ENCODE measurements around the gene EPN1.

EPN1 gene

DNA sequence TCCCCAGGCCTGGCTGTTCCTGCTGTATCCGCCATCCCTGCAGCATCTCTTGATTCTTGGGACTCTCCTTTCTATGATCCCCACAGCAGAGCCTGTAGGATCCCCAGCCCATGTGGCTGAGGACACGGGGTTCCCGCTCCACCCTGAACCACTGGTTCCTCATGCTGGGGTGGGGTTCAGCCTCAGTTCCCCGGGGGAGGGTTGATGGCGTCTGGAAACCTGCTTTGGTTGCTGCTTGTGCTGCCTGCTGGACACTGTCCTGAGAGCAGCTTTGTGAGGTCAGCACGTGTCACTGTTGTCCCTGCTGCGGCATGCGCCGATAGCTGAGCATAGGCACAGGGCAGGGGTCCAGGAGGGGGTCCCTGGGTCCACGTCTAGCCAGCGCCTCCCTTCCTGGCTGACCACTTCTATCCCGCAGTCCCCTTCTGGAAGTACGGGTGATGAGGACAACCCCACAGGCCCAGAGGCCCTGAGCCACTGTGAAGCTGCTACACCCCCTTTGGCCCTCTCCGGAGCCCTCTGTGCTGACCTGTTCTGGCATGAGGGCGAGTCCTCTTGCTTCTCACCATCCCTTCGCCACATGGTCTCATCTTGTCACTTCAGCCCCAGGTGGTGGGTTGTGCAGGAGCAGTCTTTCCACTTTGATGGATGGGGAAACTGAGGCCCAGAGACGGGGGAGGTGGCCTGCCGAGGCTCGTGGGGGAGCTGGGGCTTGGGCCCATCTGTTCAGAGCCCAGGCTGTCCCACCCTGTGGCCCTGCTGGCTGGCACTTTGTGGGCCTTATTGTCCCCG, 5.5 kb downstream of the EPN1 start:
- no peak for FAIRE-seq

DNA sequence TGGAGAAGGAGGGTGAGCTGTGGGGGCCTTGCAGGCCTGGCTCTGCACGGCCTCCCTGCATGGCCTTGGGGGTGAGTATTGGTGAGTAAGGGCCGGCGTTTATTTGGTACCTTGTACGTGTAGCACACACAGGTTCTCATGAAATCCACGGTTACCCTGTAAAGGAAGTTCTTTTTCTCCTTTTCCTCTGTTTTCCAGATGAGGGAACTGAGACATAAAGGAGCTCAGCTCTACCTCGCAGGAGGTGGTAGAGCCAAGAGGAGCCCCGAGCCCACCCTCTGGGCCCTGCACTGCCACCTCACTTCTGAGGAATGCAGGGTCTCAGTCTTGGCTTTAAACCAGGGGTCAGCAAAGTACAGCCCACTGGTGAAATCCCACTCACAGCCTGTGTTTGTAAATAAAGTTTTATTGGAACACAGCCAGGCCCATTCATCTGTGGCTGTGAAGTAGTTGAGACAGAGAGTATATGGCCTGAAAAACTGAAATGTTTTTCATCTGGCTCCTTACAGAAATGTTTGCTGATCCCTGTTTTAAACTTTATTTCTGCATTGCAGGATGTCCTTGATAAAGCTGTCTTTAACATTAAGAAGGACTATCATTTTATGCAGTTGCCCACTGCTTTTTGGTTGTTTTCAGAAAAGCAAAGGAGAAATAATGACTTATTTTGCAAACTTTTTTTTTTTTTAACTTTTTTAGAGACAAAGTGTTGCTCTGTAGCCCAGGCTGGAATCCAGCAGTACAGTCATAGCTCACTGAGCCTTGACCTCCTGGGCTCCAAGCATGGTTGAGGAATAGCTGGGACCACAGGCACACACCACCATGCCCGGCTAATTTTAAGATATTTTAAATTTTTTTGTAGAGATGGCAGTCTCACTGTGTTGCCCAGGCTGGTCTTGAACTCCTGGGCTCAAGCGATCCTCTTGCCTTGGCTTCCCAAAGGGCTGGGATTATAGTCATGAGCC, 6.4 kb downstream of the EPN1 start:
- FAIRE-seq = no peak

DNA sequence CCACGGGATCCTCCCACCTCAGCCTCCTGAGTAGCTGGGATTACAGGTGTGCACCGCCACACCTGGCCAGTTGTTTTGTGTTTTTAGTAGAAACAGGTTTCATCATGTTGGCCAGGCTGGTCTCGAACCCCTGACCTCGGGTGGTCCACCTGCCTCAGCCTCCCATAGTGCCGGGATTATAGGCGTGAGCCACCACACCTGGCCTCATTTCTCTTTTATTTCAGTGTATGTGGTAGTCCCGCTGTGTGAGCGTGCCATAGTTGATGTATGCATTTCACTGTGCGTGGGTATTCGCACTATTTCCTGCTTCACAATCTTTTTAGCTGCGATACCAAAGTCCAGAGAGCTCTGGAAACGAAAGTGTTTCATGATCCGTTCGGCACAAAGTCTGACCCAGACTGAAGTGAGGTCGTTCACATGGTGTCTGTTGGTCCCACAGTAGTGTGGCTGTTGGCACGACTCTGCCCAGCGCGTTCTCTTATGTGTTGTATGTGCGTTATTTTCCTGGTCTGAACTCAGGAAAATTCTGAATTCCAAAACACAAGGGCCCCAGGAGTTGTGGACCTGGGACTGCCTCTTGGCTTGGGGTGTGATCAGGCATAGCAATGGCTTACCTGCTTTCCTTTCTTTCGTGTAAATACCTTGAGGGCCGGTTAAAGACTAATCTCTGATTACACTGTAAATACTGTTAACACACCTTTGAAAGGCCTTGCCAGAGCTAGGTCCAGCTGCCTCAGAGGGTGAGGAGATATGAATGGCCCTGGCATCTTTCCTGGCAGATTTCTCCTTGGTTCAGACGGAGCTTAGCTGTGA, 8.6 kb downstream of the EPN1 start:
- no peak for FAIRE-seq

DNA sequence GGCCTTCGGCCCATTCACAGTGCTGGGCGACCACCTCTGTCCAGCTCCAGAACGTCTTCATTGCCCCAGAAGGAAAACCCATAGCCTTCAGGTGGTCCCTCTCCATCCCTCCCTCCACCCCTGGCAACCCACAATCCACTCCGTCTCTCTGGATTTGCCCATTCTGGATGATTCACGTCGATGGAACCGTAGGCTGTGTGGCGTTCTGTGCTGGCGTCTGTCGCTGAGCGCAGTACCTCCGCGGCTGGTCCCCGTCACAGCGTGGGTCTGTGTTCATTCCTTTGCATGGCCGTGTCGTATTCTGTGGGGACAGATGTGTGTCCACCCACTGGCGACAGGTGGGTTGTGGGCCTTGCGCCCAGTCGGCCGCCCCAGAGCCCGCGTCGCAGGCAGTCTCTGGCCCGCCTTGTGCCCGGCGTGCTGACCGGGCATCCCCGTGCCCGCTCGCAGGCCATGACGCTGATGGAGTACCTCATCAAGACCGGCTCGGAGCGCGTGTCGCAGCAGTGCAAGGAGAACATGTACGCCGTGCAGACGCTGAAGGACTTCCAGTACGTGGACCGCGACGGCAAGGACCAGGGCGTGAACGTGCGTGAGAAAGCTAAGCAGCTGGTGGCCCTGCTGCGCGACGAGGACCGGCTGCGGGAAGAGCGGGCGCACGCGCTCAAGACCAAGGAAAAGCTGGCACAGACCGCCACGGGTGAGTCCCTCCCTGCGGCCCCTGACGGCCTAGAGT, 10.1 kb downstream of the EPN1 start:
- FAIRE-seq = no peak

DNA sequence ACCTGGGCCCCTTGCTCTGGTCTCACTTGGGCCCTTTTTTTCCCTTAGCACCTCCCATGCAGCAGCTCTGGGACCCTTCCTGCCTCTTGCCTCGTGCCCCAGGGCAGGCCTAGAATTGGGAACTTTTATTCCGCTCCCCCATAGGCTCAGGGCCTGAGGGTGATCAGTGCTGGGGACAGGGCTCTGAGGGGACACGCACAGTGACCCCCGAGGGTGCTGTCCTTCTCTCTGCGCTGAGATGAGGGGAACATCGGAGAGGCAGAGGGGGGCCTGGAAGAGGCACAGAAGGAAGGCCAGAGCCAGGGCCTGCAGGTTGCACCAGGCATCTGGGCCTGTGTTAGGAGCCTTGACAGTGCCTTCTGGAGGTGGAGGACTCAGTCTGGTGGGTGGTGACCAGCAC, 10.8 kb downstream of the EPN1 start:
- no peak for FAIRE-seq

DNA sequence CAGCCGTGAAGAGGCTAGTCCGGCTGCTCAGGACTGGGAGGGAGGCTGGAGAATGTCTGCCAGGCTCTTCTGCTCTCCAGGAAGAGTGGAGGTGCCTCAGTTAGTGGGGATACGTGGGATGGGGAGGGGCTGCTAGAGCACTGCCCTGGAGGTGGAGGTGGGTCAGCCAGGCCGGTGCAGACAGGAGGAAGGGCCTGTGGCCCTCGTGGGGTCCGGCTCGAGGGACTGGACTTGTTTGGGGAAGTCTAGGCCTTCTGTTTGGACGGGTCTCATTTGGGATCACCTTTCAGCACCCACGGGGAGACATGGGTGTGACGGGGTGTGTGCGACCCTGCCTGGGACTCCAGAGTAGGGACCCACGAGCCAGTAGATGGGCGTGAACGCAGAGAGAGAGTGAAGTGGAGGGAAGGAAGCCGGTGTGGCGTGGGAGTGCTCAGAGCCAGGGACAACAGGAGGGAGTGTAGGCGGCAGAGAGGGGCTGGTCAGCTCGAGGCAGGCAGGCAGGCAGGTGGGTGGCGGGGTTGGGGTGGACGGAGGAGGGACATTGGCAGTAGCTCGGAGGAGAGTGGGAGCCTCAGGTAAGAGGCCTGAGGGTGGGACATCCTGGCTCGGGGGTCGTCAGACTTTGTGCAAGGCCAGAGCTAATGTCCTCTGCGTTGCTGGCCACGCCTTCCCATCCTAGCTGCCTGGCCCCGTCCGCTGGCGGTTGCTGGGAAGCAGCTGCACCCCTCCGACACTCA, 11.5 kb downstream of the EPN1 start:
- FAIRE-seq = no peak

DNA sequence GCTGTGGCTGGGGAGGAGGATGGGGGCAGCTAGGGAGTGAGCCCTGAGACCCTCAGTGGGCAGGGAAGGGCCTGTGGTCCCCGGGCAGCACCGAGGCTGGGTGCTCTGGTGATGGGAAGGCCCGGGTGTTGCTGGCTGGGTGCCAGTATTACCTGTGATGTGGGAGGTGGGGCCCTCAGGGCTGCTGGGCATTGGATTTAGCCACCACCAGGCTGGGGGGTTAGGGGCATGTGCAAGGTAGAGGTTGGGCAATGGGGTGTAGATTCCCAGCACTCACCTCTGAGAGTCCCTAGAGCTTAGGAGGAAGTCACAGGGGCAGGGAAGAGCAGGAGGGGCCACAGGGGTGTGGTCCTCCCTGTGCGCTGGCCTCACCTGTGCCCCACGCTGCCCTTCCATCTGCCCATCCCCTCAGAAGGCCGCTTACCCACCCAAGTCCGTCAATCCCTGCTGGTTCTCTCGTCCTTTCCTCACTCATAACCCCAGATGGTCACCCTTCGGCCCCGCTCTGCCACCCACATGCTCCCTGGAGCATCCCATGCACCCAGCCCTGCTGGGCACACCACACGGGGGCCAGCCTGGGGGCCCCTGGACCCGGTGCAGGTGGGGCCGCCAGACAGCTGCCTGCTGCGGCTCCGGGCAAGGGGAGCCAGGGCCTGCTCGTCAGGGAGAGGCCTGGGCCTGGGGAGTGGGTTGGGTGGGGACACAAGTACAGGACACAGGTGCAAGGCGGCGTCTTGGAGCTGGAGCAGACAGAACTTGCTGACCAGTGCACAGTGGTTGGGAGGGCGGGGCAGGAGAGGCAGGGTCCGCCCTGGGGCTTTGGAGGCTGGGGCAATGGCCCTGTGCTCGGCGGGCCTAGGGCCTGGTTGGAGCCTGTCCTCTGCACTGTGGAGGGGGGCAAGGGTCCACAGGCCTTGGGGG, 12.5 kb downstream of the EPN1 start:
- no peak for FAIRE-seq

DNA sequence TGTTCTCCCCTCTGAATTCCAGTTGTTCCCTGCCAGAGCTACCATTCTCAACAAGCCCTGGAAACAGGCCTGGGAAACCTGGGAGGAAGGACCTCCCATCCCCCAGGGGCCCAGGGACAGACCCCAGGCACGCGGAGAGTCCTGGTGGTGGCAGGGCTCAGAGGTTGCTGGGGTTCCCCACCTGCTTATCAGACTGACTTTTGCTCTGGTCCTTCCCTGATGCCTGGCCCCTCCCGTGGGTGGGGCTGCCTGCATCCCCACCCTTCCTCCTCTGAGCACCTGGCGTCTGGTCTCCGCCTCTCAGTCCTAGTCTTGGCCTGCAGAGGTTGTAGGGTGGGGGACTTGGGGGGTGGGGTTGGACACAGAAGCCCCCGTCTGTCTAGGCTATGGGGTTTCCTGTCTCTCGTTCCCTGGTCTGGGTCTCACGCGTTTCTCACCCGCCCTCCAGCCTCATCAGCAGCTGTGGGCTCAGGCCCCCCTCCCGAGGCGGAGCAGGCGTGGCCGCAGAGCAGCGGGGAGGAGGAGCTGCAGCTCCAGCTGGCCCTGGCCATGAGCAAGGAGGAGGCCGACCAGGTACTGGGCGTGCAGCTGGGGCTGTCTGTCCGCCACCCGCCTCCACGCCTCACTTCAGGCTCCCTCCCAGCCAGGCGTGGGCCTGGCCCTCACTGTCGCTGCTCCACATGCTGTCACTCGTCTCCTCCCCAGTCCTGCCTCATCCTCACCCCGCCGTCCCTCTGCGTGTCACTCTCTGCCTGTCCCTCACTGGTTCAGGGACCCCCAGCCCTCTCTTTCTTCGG, 13.6 kb downstream of the EPN1 start:
- FAIRE-seq = no peak

DNA sequence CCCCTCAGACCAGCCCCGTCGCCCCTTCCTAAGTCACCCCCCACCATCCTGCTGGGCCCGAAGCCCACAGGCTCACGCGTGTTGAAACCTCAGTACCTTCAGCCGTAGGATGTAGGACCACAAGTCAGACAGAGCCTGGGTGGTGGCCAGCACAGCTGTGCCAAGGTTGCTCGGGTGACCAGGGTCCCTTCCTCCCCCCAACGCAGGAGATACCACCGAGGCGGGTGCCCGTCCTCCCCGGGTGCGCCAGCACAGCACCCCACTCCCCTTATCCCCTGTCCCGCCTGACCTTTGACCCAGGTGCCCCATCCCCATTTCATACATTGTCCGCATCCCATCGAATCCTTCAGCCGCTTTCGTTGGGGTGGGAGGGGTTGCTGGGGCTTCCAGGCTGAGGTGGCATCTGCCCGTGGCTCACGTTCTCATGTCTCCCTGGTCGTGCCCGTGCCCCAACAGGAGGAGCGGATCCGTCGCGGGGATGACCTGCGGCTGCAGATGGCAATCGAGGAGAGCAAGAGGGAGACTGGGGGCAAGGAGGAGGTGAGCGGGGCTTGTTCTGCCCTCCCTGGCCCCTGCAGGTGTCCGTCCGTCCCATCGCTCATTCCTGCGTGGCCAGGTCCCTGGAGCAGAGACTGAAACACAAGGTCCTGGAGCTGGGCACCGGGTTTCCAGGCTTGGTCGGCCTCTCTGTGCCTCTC, 14.5 kb downstream of the EPN1 start:
- FAIRE-seq = no peak

DNA sequence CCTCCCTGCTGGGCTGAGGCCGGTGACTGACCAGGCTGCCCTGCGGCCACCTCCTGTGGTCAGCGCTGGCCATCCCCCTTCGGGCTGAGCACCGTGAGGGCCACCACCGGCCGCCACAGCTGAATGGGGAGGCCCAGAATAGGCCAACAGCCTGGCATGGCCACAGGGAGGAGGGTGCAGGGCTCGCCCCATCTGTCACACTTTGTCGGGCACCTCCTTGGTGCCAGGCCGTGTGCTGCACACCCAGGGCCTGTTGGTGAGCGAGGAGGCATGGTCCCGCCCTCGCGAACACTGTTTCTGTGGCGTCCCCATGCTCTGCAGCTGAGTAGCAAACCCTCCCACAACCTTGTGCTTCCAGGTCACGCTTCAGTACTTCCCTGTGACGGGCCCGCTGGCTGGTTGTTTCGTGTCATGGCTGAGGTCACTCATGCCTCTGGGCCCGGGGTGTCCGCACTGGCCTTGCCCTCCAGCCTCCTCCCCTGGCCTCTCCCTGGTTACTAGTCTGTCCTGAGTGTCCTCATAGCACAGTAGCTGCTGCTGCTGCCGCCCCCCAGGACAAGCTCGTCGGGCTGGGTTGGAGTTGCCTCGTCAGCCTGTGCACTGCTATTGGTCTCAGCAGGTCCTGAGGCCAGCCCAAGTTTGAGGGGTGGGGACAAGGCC, 15.2 kb downstream of the EPN1 start:
- FAIRE-seq = no peak

DNA sequence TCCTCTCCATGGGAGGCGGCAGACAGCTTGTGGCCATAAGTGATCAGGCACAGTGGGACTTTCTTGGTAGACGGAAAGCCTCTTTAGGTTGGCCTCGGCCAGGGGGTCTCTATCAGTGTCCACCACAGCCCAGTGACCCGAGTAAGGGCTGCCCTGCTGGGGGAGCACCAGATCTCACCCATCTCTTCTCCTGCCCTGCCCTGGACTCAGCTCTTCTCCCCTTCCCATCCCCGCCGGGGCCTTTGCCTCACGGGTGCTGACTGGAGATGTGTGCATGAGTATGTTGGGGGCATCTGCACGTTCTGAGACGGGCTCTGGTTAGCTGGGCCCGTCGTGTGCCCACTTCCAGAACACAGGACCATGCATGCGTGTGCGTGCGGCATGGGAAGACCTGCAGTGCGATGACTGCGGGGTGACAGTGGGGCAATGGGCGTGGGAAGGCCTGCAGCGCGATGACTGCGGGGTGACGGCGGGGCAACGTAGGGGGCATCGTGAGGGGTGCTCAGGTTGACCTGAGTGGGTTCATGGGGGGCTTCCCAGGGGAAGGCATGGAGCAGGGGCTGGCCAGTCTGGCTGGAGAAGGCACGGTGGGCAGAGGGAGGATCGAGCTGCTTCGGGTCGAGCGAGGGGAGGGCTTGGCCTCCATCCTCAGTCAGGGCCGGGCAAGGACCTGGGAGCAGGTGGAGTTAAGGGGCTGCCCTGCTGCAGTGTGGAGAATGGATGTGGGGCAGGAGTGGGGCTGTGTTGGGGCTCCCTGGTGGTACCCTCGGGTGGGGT, 15.9 kb downstream of the EPN1 start:
- no peak for FAIRE-seq

DNA sequence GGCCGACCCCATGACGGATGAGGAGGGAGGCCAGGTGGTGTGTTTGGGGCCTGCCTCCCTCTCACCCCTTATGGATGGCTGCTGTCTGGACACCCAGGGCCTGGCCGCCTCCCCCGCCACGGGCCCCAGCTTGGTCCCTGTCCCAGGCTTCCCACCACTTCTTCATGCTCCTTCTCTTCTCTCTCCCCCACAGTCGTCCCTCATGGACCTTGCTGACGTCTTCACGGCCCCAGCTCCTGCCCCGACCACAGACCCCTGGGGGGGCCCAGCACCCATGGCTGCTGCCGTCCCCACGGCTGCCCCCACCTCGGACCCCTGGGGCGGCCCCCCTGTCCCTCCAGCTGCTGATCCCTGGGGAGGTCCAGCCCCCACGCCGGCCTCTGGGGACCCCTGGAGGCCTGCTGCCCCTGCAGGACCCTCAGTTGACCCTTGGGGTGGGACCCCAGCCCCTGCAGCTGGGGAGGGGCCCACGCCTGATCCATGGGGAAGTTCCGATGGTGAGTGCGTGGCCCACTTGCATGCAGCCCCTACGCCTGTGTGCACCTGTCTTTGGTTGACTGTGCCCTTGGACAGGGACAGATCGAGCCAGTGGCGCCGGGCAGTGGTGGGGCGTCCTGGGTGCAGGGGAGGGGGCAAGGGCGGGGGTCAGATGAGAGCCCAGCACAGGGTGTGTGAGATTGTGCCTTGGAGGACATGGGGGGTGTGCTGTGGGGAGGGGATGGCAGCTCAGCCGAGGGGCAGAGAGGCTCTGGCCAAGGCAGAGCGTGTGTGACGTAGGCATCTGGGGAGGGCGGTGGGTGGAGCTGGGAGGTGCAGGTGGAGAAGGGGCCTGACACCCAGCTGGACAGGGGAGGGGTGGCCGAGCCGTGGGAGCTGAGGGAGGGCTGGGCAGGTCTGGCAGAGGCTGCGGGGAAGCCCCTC, 16.8 kb downstream of the EPN1 start:
- no peak for FAIRE-seq

DNA sequence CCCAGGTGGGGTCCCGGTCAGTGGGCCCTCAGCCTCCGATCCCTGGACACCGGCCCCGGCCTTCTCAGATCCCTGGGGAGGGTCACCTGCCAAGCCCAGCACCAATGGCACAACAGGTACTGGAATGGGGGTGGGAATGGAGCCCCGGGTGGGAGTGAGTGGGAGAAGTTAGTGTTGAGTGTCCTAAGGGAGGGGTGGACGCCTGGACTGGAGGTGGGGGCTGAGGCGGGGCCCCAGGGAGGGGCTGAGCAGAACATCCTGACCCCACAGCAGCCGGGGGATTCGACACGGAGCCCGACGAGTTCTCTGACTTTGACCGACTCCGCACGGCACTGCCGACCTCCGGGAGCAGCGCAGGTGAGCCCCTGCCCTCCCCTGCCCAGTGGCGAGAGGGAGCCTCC, 17.7 kb downstream of the EPN1 start:
- no peak for FAIRE-seq

DNA sequence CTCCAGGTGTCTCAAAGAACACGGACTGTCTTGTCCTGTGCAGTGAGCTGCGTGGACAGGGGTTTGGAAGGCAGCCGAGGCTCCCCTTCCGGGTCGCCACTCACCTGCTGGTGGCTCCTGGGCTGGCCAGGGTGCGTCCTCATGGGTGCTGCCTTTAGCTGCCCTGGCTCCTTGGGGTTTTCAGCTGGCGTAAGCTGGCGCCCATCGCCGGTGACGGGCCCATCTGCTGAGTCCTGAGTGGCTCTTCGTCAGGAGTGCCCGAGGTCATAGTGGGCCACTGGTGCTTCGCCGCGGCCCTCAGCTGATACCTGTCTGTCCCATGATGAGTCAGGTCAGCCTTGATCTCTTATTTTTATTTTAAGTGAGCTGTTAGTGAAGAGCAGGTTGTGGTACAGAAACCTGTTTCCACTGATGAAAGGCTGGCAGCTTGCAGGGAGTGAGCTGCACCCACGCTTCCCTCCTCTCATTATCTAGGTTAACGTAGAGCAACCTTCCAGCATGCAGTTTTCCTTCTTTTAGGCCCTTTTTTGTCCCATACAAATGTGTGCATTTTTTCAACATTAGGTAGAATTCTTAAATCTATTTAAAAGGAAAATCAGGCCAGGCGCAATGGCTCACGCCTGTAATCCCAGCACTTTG, 18.4 kb downstream of the EPN1 start:
- no peak for FAIRE-seq

DNA sequence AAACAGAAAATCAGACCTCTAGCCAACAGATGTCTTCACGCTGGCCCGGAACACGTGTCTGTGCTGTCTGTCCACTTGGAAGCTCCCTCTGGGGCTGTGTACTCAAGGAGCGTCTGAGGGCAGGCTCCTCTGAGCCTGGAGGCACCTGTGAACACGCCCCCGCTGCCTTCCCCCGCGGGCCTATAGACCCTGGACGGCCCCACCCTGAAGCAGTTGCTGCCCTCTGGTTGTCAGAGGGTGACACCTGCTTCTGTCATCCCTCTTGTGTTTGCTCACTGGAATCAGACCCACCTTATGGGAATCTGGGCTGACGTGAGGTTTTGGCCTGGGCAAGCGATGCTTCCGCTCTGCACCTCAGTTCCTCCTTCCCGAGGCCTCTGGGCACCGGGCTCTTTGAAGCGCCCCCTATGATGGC, 19.2 kb downstream of the EPN1 start:
- no peak for FAIRE-seq

Data from G401.6 (cell line).